Esophagus squamous epithelium (tissue), 5 donors: ENCODE results near the gene MEOX2. TPM values are rescaled to one million over a fixed set of nuclear protein-coding genes. Genes with fewer than 3 reads are reported as not detected.

Source experiments
- DNase-seq: peaks from one replicate; lab custom pipeline; 2025; lab: John Stamatoyannopoulos, UW
- H3K27ac ChIP-seq, 4 donors: fragments of 200-600 bp; sonication (generic); one replicate each; pipeline ENCODE4 v1.5.1; 2016 to 2019; ENCODE audit warnings: mild to moderate bottlenecking in 1 of 4
- H3K27me3 ChIP-seq, 4 donors: fragments of 200-600 bp; sonication (generic); 1 replicate in 3 of 4; 2 replicates in 1 of 4; pipeline versions ENCODE4 v1.5.1 to v1.6.0; 2017 to 2021; ENCODE audit warnings: antibody characterized with exemption in 1 of 4
- H3K36me3 ChIP-seq, 3 donors: fragments of 200-600 bp; sonication (generic); one replicate each; pipeline ENCODE4 v1.5.1; 2016 to 2019
- H3K4me1 ChIP-seq, 3 donors: fragments of 200-600 bp; sonication (generic); one replicate each; pipeline ENCODE4 v1.5.1; 2017 to 2019
- H3K4me3 ChIP-seq, 4 donors: fragments of 200-600 bp; sonication (generic); 1 replicate in 3 of 4; 2 replicates in 1 of 4; pipeline ENCODE4 v1.5.1; 2016 to 2019; ENCODE audit warnings: mild to moderate bottlenecking in 2 of 4, moderate library complexity in 1 of 4
- H3K9me3 ChIP-seq, 3 donors: fragments of 200-600 bp; sonication (generic); one replicate each; pipeline ENCODE4 v1.5.1; 2016 to 2019
- POLR2A ChIP-seq, 4 donors: fragments of 450-650 bp; IDR thresholded peaks; one replicate each; pipeline ENCODE4 v1.6.1; 2017; ENCODE audit warnings: antibody characterized with exemption in 4 of 4, mild to moderate bottlenecking in 4 of 4, moderate library complexity in 3 of 4
- WGBS, 2 donors: methylation state at CpG; one replicate each; pipeline ENCODE4 v1.1.5; 2018; 5-methylcytosine and 5-hydroxymethylcytosine counted together
- intact Hi-C: fragments of 100-400 bp; cut with DNase I; formaldehyde crosslinking; loops from one replicate; pipeline ENCODE4 v1.15.0; 2022
- total RNA-seq, 4 donors: library from RNA; depleted of rRNA; stranded (reverse); fragments of >200 nt; gene quantifications; one replicate each; pipeline ENCODE4 v1.1.0, GENCODE V29; 2016
- TF ChIP-seq, protein P1 (sequence below), 6 experiments: fragments of 450-650 bp in 4 of 6; fragments of 200-600 bp in 2 of 6; sonication (generic) in 2 of 6; IDR thresholded peaks; one replicate each; pipeline ENCODE4 v1.5.1; 2016 to 2019; ENCODE audit warnings: antibody characterized with exemption in 6 of 6, mild to moderate bottlenecking in 4 of 6, moderate library complexity in 4 of 6
- donor health status: DM: yes; HTN: yes; CAD: no.

Gene MEOX2
- 1 to 10 TPM in 3 of 4 donors, under 1 TPM in 1; 0.19 to 3.2 (median 2.0) TPM for total RNA-seq

DNA sequence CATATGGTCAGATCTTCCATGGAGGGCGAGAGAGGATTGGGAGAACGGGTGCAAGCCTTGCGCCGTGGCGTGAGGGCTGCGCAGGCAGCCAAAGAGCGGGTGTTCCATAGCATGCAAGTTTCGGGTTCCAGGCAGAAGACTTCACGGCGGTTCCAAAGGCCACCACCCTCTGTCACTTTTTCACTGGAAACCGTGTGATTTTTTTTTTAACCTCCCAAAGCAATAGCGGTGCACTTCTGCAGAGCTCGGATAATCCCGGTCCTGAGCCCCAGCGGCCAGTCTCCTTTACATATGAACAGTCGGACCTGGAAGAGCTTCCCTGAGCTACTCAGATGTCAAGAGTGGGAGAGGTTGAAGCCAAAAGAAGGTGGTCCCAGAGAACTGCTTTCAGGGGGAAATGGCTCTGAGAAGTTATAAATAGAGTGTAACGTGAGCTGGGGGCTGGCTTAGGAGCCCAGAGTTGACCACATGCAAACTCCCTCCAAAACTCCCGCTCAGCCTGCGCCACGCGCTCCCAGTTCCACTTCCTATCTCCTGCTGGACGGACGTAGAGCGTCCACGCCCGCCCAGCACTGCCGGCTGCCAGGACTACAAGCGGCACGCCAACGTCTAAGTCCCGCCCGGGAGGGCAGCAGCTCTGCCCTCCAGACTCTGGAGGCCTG lies at the start of gene MEOX2:
TSS of gene MEOX2 (minus strand) at position 389 of the 662 bp plus-strand sequence. CDS start at position 108, 281 bp downstream.
- no peak for DNase-seq
- Histone ChIP-seq H3K27me3 (peaks cover 0 to 52% (median 2%) of the 10 kb centered on the region in 4 donors), H3K27ac (peak within 1 kb of the TSS; percentile 68 to 92 (median 84)), H3K9me3 (no peaks in the 10 kb centered on the region), H3K36me3 (no peaks in the 10 kb centered on the region), H3K4me1 (peaks cover 0 to 9% (median 2%) of the 10 kb centered on the region in 3 donors), H3K4me3 (peak within 1 kb of the TSS; percentile 27 to 70 (median 53))
- WGBS, 2 donors = 3 to 13% methylated on average over 9 to 19 of the region's 32 CpGs
- intact Hi-C loops = no loop called here
- TF ChIP-seq, protein P1, sequence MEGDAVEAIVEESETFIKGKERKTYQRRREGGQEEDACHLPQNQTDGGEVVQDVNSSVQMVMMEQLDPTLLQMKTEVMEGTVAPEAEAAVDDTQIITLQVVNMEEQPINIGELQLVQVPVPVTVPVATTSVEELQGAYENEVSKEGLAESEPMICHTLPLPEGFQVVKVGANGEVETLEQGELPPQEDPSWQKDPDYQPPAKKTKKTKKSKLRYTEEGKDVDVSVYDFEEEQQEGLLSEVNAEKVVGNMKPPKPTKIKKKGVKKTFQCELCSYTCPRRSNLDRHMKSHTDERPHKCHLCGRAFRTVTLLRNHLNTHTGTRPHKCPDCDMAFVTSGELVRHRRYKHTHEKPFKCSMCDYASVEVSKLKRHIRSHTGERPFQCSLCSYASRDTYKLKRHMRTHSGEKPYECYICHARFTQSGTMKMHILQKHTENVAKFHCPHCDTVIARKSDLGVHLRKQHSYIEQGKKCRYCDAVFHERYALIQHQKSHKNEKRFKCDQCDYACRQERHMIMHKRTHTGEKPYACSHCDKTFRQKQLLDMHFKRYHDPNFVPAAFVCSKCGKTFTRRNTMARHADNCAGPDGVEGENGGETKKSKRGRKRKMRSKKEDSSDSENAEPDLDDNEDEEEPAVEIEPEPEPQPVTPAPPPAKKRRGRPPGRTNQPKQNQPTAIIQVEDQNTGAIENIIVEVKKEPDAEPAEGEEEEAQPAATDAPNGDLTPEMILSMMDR (IDR thresholded peaks at IDR 0.05) = no peak
- peak in 1 of 4 donors; percentile 38 for TF ChIP-seq POLR2A (IDR thresholded peaks at IDR 0.05)

DNA sequence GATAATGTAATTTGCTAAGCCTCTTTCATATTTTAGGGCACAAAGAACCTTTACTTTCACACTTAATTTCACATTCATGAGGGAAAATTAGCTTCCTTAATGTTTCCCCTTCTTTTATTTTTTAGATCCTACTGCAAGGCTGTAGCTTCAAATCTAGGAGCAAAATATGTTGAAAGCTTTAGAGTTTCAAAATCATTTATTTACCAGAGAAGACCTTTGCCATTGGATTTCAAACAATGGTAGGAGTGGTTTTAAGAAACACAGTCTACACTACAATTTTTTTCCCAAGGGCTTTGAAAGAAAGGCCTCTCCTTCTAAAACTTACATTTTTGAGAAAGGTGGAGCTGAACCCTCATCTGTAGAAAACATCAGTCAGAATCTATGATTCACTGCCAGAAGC lies 43.3 kb upstream of the MEOX2 start:
- intact Hi-C loops = no loop called here
- no peak for DNase-seq
- Histone ChIP-seq H3K27me3 (no peaks in the 10 kb centered on the region), H3K9me3 (no peaks in the 10 kb centered on the region), H3K4me1 (no peaks in the 10 kb centered on the region), H3K27ac (no peak overlapping the region), H3K4me3 (no peak overlapping the region), H3K36me3 (no peaks in the 10 kb centered on the region)
- no peak for TF ChIP-seq POLR2A (IDR thresholded peaks at IDR 0.05)
- TF ChIP-seq, protein P1 (IDR thresholded peaks at IDR 0.05) = no peak

DNA sequence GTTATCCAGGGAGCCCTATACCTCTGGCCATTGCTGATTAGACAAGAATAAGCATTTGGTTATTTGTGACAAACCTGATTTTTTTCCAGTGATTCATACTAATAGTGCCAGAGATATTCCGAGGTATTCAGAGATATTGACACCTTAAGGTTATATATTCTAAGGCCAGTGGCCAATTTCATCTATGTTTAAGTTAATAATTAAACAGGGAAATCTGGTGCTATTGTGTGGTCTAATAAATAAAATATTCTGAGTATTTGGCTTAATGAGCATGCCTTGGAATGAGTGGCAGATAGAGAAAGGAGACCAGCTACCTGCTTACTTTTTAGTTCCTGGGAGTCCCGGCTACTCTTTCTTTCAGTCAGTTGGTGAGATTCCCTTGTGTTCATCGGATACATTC lies 38.6 kb upstream of the MEOX2 start:
- Histone ChIP-seq H3K4me1 (no peaks in the 10 kb centered on the region), H3K27ac (no peak overlapping the region), H3K9me3 (no peaks in the 10 kb centered on the region), H3K36me3 (no peaks in the 10 kb centered on the region), H3K27me3 (no peaks in the 10 kb centered on the region), H3K4me3 (no peak overlapping the region)
- no peak for DNase-seq
- TF ChIP-seq POLR2A (IDR thresholded peaks at IDR 0.05) = no peak
- TF ChIP-seq, protein P1 (IDR thresholded peaks at IDR 0.05) = no peak
- intact Hi-C loops = no loop called here
- 61 to 72% methylated on average over 3 of the region's 3 CpGs for WGBS, 2 donors

DNA sequence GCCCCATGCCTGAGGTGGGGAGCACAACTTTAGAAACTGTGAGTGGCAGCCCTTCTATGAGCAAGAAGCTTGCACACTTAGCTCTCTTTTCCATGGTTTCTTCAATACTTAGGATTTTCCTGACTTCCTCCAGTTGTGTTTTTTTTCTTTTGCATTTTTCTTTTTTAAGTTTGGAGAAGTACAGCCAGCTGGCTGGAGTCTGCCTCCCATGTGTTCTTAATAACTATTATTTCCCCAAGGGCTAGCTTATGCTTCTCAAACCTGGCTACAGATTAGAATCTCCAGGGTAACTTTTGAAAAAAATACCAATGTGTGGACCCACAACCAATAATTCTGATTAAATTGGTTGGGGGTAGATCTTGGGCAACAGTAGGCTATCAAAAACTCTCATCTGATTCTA lies 37.4 kb upstream of the MEOX2 start:
- Histone ChIP-seq H3K36me3 (no peaks in the 10 kb centered on the region), H3K27me3 (no peaks in the 10 kb centered on the region), H3K27ac (no peak overlapping the region), H3K4me1 (no peaks in the 10 kb centered on the region), H3K4me3 (no peak overlapping the region), H3K9me3 (no peaks in the 10 kb centered on the region)
- TF ChIP-seq POLR2A (IDR thresholded peaks at IDR 0.05) = no peak
- TF ChIP-seq, protein P1 (IDR thresholded peaks at IDR 0.05) = no peak
- intact Hi-C loops = no loop called here
- DNase-seq = no peak

DNA sequence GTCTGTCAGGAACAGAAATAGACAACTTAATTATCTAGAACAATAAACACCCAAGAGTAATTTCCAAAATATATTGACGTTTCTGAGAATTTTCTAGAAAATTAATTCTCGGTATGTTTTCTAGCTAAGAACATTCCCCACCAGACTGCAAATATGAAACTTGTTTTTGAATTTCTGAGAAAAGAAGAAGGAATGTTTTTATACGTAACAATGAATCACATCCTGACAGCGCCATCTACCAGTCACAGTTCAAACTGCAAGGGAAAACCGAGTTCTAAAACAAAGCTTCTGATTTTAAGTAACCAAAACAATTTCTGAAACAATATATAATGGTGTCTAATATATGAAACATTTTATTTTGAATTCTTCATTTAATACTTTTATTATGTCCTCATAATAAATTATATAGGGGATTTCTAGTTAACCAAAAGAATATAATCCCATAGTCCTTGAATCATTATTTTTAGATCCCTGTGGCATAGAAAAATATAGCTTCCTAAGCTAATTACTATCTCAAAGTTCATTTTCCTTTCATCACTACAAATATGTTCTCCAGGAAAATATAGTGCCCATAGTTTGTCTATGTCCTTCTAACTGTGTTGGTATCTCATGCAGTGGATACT lies 34.5 kb upstream of the MEOX2 start:
- TF ChIP-seq POLR2A (IDR thresholded peaks at IDR 0.05) = no peak
- TF ChIP-seq, protein P1 (IDR thresholded peaks at IDR 0.05) = peak in 4 of 6 experiments; percentile 39 to 57 (median 50)
- H3K27ac ChIP-seq = no peak overlapping the region
- WGBS, 2 donors = 44% methylated on average over 5 of the region's 5 CpGs
- no peaks in the 10 kb centered on the region for H3K4me1 ChIP-seq
- H3K27me3 ChIP-seq = no peaks in the 10 kb centered on the region
- H3K9me3 ChIP-seq = no peaks in the 10 kb centered on the region
- no peaks in the 10 kb centered on the region for H3K36me3 ChIP-seq
- intact Hi-C loops = no loop called here
- no peak for DNase-seq
- H3K4me3 ChIP-seq = no peak overlapping the region
